H9 (cell line): ENCODE results near the gene DGKE. TPM values are rescaled to one million over a fixed set of nuclear protein-coding genes. Genes with fewer than 3 reads are reported as not detected.

Experiments
- DNase-seq: peaks from one replicate; pipeline ENCODE4 v3.0.0-alpha.2; 2017
- H2AFZ ChIP-seq: one replicate; pipeline ENCODE4 v1.6.1; 2013; ENCODE audit warnings: mild to moderate bottlenecking, low read length, control low read depth, moderate library complexity
- H2AK5ac ChIP-seq: 2 replicates; pipeline ENCODE4 v1.6.1; 2013; ENCODE audit warnings: low read length, control low read depth, mixed read lengths; ENCODE audit not compliant: insufficient read length
- H2BK120ac ChIP-seq: one replicate; pipeline ENCODE4 v1.6.1; 2013; ENCODE audit warnings: low read depth, mild to moderate bottlenecking, low read length, control low read depth, inconsistent platforms; ENCODE audit not compliant: poor library complexity, severe bottlenecking
- H2BK12ac ChIP-seq: 2 replicates; pipeline ENCODE4 v1.6.1; 2013; ENCODE audit warnings: low read length, control low read depth, mixed read lengths, low read depth; ENCODE audit not compliant: insufficient read length
- H2BK15ac ChIP-seq: 2 replicates; pipeline ENCODE4 v1.6.1; 2013; ENCODE audit warnings: low read depth, low read length, control low read depth
- H2BK20ac ChIP-seq: one replicate; pipeline ENCODE4 v1.6.1; 2013; ENCODE audit warnings: low read depth, mild to moderate bottlenecking, low read length, control low read depth, inconsistent platforms; ENCODE audit not compliant: poor library complexity, severe bottlenecking
- H2BK5ac ChIP-seq: 2 replicates; pipeline ENCODE4 v1.6.1; 2013; ENCODE audit warnings: low read length, control low read depth, mixed read lengths; ENCODE audit not compliant: insufficient read length
- H3K14ac ChIP-seq: 2 replicates; pipeline ENCODE4 v1.6.1; 2013; ENCODE audit warnings: low read length, control low read depth; ENCODE audit not compliant: insufficient read depth
- H3K18ac ChIP-seq: 2 replicates; pipeline ENCODE4 v1.6.1; 2013; ENCODE audit warnings: low read depth, mild to moderate bottlenecking, mixed read lengths, low read length, control low read depth; ENCODE audit not compliant: insufficient read length
- H3K23ac ChIP-seq: 2 replicates; pipeline ENCODE4 v1.6.1; 2013; ENCODE audit warnings: low read length, control low read depth, mixed read lengths, low read depth; ENCODE audit not compliant: insufficient read length
- H3K23me2 ChIP-seq: 2 replicates; pipeline ENCODE4 v1.6.1; 2013; ENCODE audit warnings: low read depth, mild to moderate bottlenecking, mixed read lengths, low read length, control low read depth; ENCODE audit not compliant: insufficient read length, poor library complexity, severe bottlenecking
- H3K27ac ChIP-seq: 2 replicates; pipeline ENCODE4 v1.5.1; 2013; ENCODE audit warnings: low read length, control low read depth, mixed read lengths, low read depth; ENCODE audit not compliant: insufficient read length
- H3K27me3 ChIP-seq: 2 replicates; pipeline ENCODE4 v1.6.1; 2013; ENCODE audit warnings: low read length, control low read depth, inconsistent platforms; ENCODE audit not compliant: insufficient read depth
- H3K4ac ChIP-seq: 2 replicates; pipeline ENCODE4 v1.6.1; 2013; ENCODE audit warnings: low read depth, mild to moderate bottlenecking, control low read depth, inconsistent platforms, low read length, moderate library complexity
- H3K4me1 ChIP-seq: 2 replicates; pipeline ENCODE4 v1.6.1; 2013; ENCODE audit warnings: low read length, control low read depth, inconsistent platforms; ENCODE audit not compliant: insufficient read depth
- H3K4me2 ChIP-seq: 2 replicates; pipeline ENCODE4 v1.6.1; 2013; ENCODE audit warnings: low read length, control low read depth, mixed read lengths; ENCODE audit not compliant: insufficient read length, insufficient read depth
- H3K56ac ChIP-seq: 2 replicates; pipeline ENCODE4 v1.6.1; 2013; ENCODE audit warnings: low read depth, mild to moderate bottlenecking, mixed read lengths, low read length, control low read depth; ENCODE audit not compliant: insufficient read length
- H3K79me1 ChIP-seq: 2 replicates; pipeline ENCODE4 v1.6.1; 2013; ENCODE audit warnings: low read depth, mild to moderate bottlenecking, moderate library complexity, low read length, control low read depth, inconsistent platforms; ENCODE audit not compliant: insufficient read depth, poor library complexity, severe bottlenecking
- H3K79me2 ChIP-seq: 2 replicates; pipeline ENCODE4 v1.6.1; 2013; ENCODE audit warnings: low read length, control low read depth, inconsistent platforms; ENCODE audit not compliant: insufficient read depth
- H3K9ac ChIP-seq: 2 replicates; pipeline ENCODE4 v1.6.1; 2013; ENCODE audit warnings: low read length, control low read depth, mixed read lengths; ENCODE audit not compliant: insufficient read length; ENCODE audit errors: extremely low read depth
- H3K9me3 ChIP-seq: one replicate; pipeline ENCODE4 v1.6.1; 2013; ENCODE audit warnings: low read depth, low read length, inconsistent platforms; ENCODE audit not compliant: control insufficient read depth
- H3T11ph ChIP-seq: one replicate; pipeline ENCODE4 v1.6.1; 2013; ENCODE audit warnings: mild to moderate bottlenecking, low read length, control low read depth, inconsistent platforms
- H4K20me1 ChIP-seq: one replicate; pipeline ENCODE4 v1.6.1; 2013; ENCODE audit not compliant: control insufficient read depth, insufficient read length, insufficient read depth
- H4K5ac ChIP-seq: 2 replicates; pipeline ENCODE4 v1.6.1; 2013; ENCODE audit warnings: low read depth, mild to moderate bottlenecking, mixed read lengths, low read length, control low read depth; ENCODE audit not compliant: insufficient read length
- H4K8ac ChIP-seq: replicated peaks from 2 replicates; pipeline ENCODE4 v1.6.1; 2013; ENCODE audit warnings: low read length, control low read depth, mixed read lengths, low read depth; ENCODE audit not compliant: insufficient read length
- H4K91ac ChIP-seq: 2 replicates; pipeline ENCODE4 v1.6.1; 2013; ENCODE audit warnings: low read depth, mild to moderate bottlenecking, moderate library complexity, mixed read lengths, low read length, control low read depth; ENCODE audit not compliant: insufficient read length
- H3K27ac Mint-ChIP-seq, 3 experiments: 2 replicates in 2 of 3; 3 replicates in 1 of 3; pipeline ENCODE4 v1.8.0; 2020 to 2021; ENCODE audit warnings: mixed read lengths in 3 of 3, mild to moderate bottlenecking in 1 of 3, moderate library complexity in 1 of 3
- H3K27me3 Mint-ChIP-seq: 2 replicates; pipeline ENCODE4 v1.8.0; 2021; ENCODE audit warnings: low read depth, mild to moderate bottlenecking, moderate library complexity, mixed read lengths
- H3K36me3 Mint-ChIP-seq, 3 experiments: 2 replicates in 2 of 3; 3 replicates in 1 of 3; pipeline ENCODE4 v1.8.0; 2020 to 2021; ENCODE audit warnings: low read depth in 3 of 3, mixed read lengths in 3 of 3; ENCODE audit not compliant: insufficient read depth in 1 of 3
- H3K4me1 Mint-ChIP-seq, 2 experiments: 2 replicates each; pipeline ENCODE4 v1.8.0; 2020; ENCODE audit warnings: mixed read lengths in 2 of 2
- H3K4me3 Mint-ChIP-seq, 2 experiments: 2 replicates in 1 of 2; 3 replicates in 1 of 2; pipeline ENCODE4 v1.8.0; 2020 to 2021; ENCODE audit warnings: mild to moderate bottlenecking in 2 of 2, mixed read lengths in 2 of 2, moderate library complexity in 1 of 2
- H3K9me3 Mint-ChIP-seq, 2 experiments: 2 replicates in 1 of 2; 3 replicates in 1 of 2; pipeline ENCODE4 v1.8.0; 2020; ENCODE audit warnings: mild to moderate bottlenecking in 2 of 2, mixed read lengths in 2 of 2, moderate library complexity in 1 of 2
- CTCF ChIP-seq: fragments of 200-600 bp; sonication (generic); conservative IDR thresholded peaks from 3 replicates; pipeline ENCODE4 v1.8.0; 2021; ENCODE audit warnings: antibody characterized with exemption, mild to moderate bottlenecking
- WGBS: extraction: QIAGEN DNeasy Blood & Tissue Kit; methylation state at CpG from one replicate; pipeline ENCODE4 v1.1.7; 2013; ENCODE audit warnings: missing lambda C conversion rate, low lambda C conversion rate, mixed read lengths; ENCODE audit not compliant: insufficient read length; ENCODE audit errors: extremely low coverage; 5-methylcytosine and 5-hydroxymethylcytosine counted together
- total RNA-seq: library from RNA; stranded (reverse); gene quantifications from 2 replicates; pipeline ENCODE4 v1.2.1, GENCODE V29; 2021

The DGKE gene
- total RNA-seq, 1 experiment from 2014 or later: 4.9 TPM

- no peak overlapping the region for H2BK15ac ChIP-seq
- no peak overlapping the region for H2AFZ ChIP-seq
- H3K14ac ChIP-seq: no peak overlapping the region
- no peak overlapping the region for H2BK12ac ChIP-seq
- H2BK5ac ChIP-seq: no peak overlapping the region
- H3K27me3 ChIP-seq: no peaks in the 10 kb centered on the region
- H3K36me3 Mint-ChIP-seq: peaks cover 0 to 7% (median 0%) of the 10 kb centered on the region in 3 experiments; a peak in 3 of 7 replicates
- no CpG with 5 or more reads among the region's 10 CpGs for WGBS
- H3K79me1 ChIP-seq: no peaks in the 10 kb centered on the region
- no peak overlapping the region for H2BK20ac ChIP-seq
- no peak overlapping the region for H3K23ac ChIP-seq
- no peak overlapping the region for H3K27ac ChIP-seq
- no peaks in the 10 kb centered on the region for H3K23me2 ChIP-seq
- H3K9me3 ChIP-seq: no peaks in the 10 kb centered on the region
- H3K4me1 Mint-ChIP-seq: peaks cover 7 to 9% of the 10 kb centered on the region in 2 experiments
- no peaks in the 10 kb centered on the region for H3K4me1 ChIP-seq
- no peak overlapping the region for H2AK5ac ChIP-seq
- H3K56ac ChIP-seq: no peak overlapping the region
- no peaks in the 10 kb centered on the region; a peak in 1 of 5 replicates for H3K9me3 Mint-ChIP-seq
- H3K18ac ChIP-seq: no peak overlapping the region
- H3K4me3 Mint-ChIP-seq: no peak overlapping the region
- no peak overlapping the region for H3K27ac Mint-ChIP-seq
- DNase-seq: no peak
- no peaks in the 10 kb centered on the region for H3K79me2 ChIP-seq
- H3T11ph ChIP-seq: no peak overlapping the region
- H4K5ac ChIP-seq: no peak overlapping the region
- no peak overlapping the region for H4K8ac ChIP-seq
- no peak for TF ChIP-seq CTCF
- no peak overlapping the region for H3K4ac ChIP-seq
- no peak overlapping the region for H2BK120ac ChIP-seq
- H3K9ac ChIP-seq: no peak overlapping the region
- H3K27me3 Mint-ChIP-seq: no peaks in the 10 kb centered on the region
- no peak overlapping the region for H4K91ac ChIP-seq
- no peak overlapping the region for H3K4me2 ChIP-seq
- no peaks in the 10 kb centered on the region for H4K20me1 ChIP-seq
These were observed 13.7 kb upstream of the DGKE start for GRCh38 chr17:56820207-56820606.
